H1 (cell line): ENCODE measurements around the gene SLC25A11. TPM values are rescaled to one million over a fixed set of nuclear protein-coding genes. Genes with fewer than 3 reads are reported as not detected.

Experiments
- CTCF ChIA-PET: fragments of 300-600 bp; sonication (Branson Sonifier 250); formaldehyde crosslinking; loops from one replicate; lab custom pipeline; 2021; ENCODE audit not compliant: partially characterized antibody; lab: Charles Lee
- POLR2A ChIA-PET: fragments of 300-600 bp; sonication (Branson Sonifier 250); formaldehyde crosslinking; loops from one replicate; lab custom pipeline; 2021; ENCODE audit warnings: inconsistent platforms; ENCODE audit not compliant: partially characterized antibody; lab: Charles Lee
- DNase-seq, 2 experiments: peaks; one replicate each; pipeline versions ENCODE4 v3.0.0 to v3.0.0-alpha.2; 2010 to 2022; ENCODE audit warnings: low spot score in 2 of 2, low read depth in 1 of 2, mixed read lengths in 1 of 2
- FAIRE-seq: peaks from 2 replicates; lab custom pipeline; 2011; peaks lifted over from hg19 to GRCh38; lab: Jason Lieb, UNC
- H2AFZ ChIP-seq: 2 replicates; pipeline ENCODE4 v1.8.1; 2012; ENCODE audit warnings: low read length, inconsistent platforms
- H2AK5ac ChIP-seq: 2 replicates; pipeline ENCODE4 v1.6.1; 2013; ENCODE audit warnings: low read depth, low read length
- H2BK120ac ChIP-seq: replicated peaks from 2 replicates; pipeline ENCODE3; 2013; ENCODE audit warnings: low read depth, low read length, inconsistent platforms
- H2BK12ac ChIP-seq: 2 replicates; pipeline ENCODE4 v1.6.1; 2013; ENCODE audit warnings: low read depth, low read length
- H2BK15ac ChIP-seq: 2 replicates; pipeline ENCODE4 v1.6.1; 2013; ENCODE audit warnings: low read length
- H2BK20ac ChIP-seq: 2 replicates; pipeline ENCODE4 v1.6.1; 2013; ENCODE audit warnings: low read length
- H2BK5ac ChIP-seq: 2 replicates; pipeline ENCODE4 v1.6.1; 2013; ENCODE audit warnings: low read depth, low read length
- H3K14ac ChIP-seq: 2 replicates; pipeline ENCODE4 v1.6.1; 2013; ENCODE audit warnings: inconsistent platforms; ENCODE audit not compliant: insufficient read length
- H3K18ac ChIP-seq: 2 replicates; pipeline ENCODE4 v1.6.1; 2013; ENCODE audit warnings: low read length; ENCODE audit errors: extremely low read depth
- H3K23ac ChIP-seq: 2 replicates; pipeline ENCODE4 v1.6.1; 2013; ENCODE audit warnings: inconsistent platforms; ENCODE audit not compliant: insufficient read length
- H3K23me2 ChIP-seq: 2 replicates; pipeline ENCODE4 v1.6.1; 2013; ENCODE audit warnings: low read depth, low read length
- H3K27ac ChIP-seq: 2 replicates; pipeline ENCODE4 v1.6.1; 2011; ENCODE audit warnings: low read depth, low read length, inconsistent platforms
- H3K27me3 ChIP-seq, 4 experiments: replicated peaks in 1 of 4; 1 replicate in 1 of 4; 2 replicates in 3 of 4; pipeline versions ENCODE4 v1.6.1 to v1.8.1; 2011 to 2013; ENCODE audit warnings: low read length in 3 of 4, mild to moderate bottlenecking in 3 of 4, inconsistent platforms in 2 of 4, mixed read lengths in 2 of 4, moderate library complexity in 1 of 4; ENCODE audit not compliant: control insufficient read depth in 3 of 4, insufficient read depth in 3 of 4; ENCODE audit errors: extremely low read depth in 1 of 4
- H3K36me3 ChIP-seq, 4 experiments: 2 replicates each; pipeline versions ENCODE4 v1.6.1 to v1.8.1; 2011 to 2013; ENCODE audit warnings: mild to moderate bottlenecking in 4 of 4, low read length in 3 of 4, moderate library complexity in 2 of 4, control low read depth in 1 of 4, inconsistent platforms in 1 of 4; ENCODE audit not compliant: insufficient read depth in 4 of 4, control insufficient read depth in 2 of 4
- H3K4ac ChIP-seq: replicated peaks from 2 replicates; pipeline ENCODE3; 2013; ENCODE audit warnings: low read length, low read depth, mixed read lengths, inconsistent platforms; ENCODE audit not compliant: insufficient read length
- H3K4me1 ChIP-seq, 4 experiments: replicated peaks in 1 of 4; 1 replicate in 1 of 4; 2 replicates in 3 of 4; pipeline versions ENCODE4 v1.6.1 to v1.8.1; 2011 to 2013; ENCODE audit warnings: low read length in 3 of 4, inconsistent platforms in 2 of 4, mixed read lengths in 1 of 4; ENCODE audit not compliant: insufficient read depth in 4 of 4, control insufficient read depth in 3 of 4
- H3K4me2 ChIP-seq, 2 experiments: 2 replicates each; pipeline versions ENCODE4 v1.6.1 to v1.8.1; 2011 to 2013; ENCODE audit warnings: low read depth in 2 of 2, low read length in 2 of 2, control low read depth in 1 of 2, inconsistent platforms in 1 of 2, mild to moderate bottlenecking in 1 of 2; ENCODE audit not compliant: insufficient read depth in 1 of 2
- H3K4me3 ChIP-seq, 4 experiments: fragments of 200-600, 300-600 bp in 1 of 4; sonication (generic), shearing (Covaris generic), sonication (Bioruptor Twin) in 1 of 4; 2 replicates each; pipeline versions ENCODE4 v1.5.1 to v1.8.1; 2011 to 2016; ENCODE audit warnings: low read length in 4 of 4, low read depth in 3 of 4, control low read depth in 2 of 4, inconsistent platforms in 2 of 4, mild to moderate bottlenecking in 2 of 4, mixed read lengths in 1 of 4, moderate library complexity in 1 of 4; ENCODE audit not compliant: insufficient read depth in 2 of 4; ENCODE audit errors: extremely low read depth in 1 of 4
- H3K56ac ChIP-seq: replicated peaks from 2 replicates; pipeline ENCODE3; 2013; ENCODE audit warnings: low read depth, mild to moderate bottlenecking, mixed read lengths, low read length, inconsistent platforms; ENCODE audit not compliant: insufficient read length
- H3K79me1 ChIP-seq: 2 replicates; pipeline ENCODE4 v1.6.1; 2013; ENCODE audit warnings: low read depth, low read length, control low read depth
- H3K79me2 ChIP-seq, 2 experiments: 2 replicates each; pipeline versions ENCODE4 v1.6.1 to v1.8.1; 2012 to 2013; ENCODE audit warnings: low read length in 2 of 2, mild to moderate bottlenecking in 2 of 2, inconsistent platforms in 1 of 2; ENCODE audit not compliant: insufficient read depth in 2 of 2, control insufficient read depth in 1 of 2
- H3K9ac ChIP-seq, 4 experiments: replicated peaks in 1 of 4; 1 replicate in 1 of 4; 2 replicates in 3 of 4; pipeline versions ENCODE4 v1.6.1 to v1.8.1; 2011 to 2013; ENCODE audit warnings: low read depth in 3 of 4, low read length in 3 of 4, control low read depth in 2 of 4, mild to moderate bottlenecking in 2 of 4, moderate library complexity in 2 of 4, inconsistent platforms in 1 of 4; ENCODE audit errors: extremely low read depth in 1 of 4
- H3K9me3 ChIP-seq, 2 experiments: 2 replicates each; pipeline versions ENCODE4 v1.6.1 to v1.8.1; 2012 to 2013; ENCODE audit warnings: mild to moderate bottlenecking in 2 of 2, moderate library complexity in 2 of 2, control low read depth in 1 of 2, inconsistent platforms in 1 of 2, low read depth in 1 of 2, low read length in 1 of 2, mixed read lengths in 1 of 2; ENCODE audit not compliant: insufficient read depth in 2 of 2
- H4K20me1 ChIP-seq, 2 experiments: replicated peaks in 1 of 2; 2 replicates each; pipeline versions ENCODE3 to v1.8.1; 2011 to 2013; ENCODE audit warnings: inconsistent platforms in 2 of 2, low read length in 2 of 2, mild to moderate bottlenecking in 1 of 2; ENCODE audit not compliant: insufficient read depth in 2 of 2, control insufficient read depth in 1 of 2
- H4K5ac ChIP-seq: 2 replicates; pipeline ENCODE4 v1.6.1; 2013; ENCODE audit warnings: low read length, low read depth, mixed read lengths, inconsistent platforms; ENCODE audit not compliant: insufficient read length
- H4K8ac ChIP-seq: 2 replicates; pipeline ENCODE4 v1.8.0; 2013; ENCODE audit warnings: mild to moderate bottlenecking, moderate library complexity, low read length, inconsistent platforms; ENCODE audit not compliant: insufficient read depth; ENCODE audit errors: extremely low read depth
- H4K91ac ChIP-seq: replicated peaks from 2 replicates; pipeline ENCODE3; 2013; ENCODE audit warnings: low read length, mixed read lengths, inconsistent platforms; ENCODE audit not compliant: insufficient read length
- CHD1 ChIP-seq: IDR thresholded peaks from 2 replicates; pipeline ENCODE4 v1.6.1; 2012; ENCODE audit warnings: low read depth, low read length, improper control_type of control experiment
- SRF ChIP-seq: IDR thresholded peaks from 2 replicates; pipeline ENCODE4 v1.6.1; 2011; ENCODE audit warnings: mild to moderate bottlenecking, low read depth, low read length, moderate library complexity
- whole genome bisulfite sequencing, 2 experiments: shearing (Covaris generic) in 1 of 2; methylation state at CpG; one replicate each; pipeline versions ENCODE4 v1.1.6 to v1.1.7; 2013 to 2015; ENCODE audit warnings: low lambda C conversion rate in 2 of 2, mixed read lengths in 2 of 2, inconsistent platforms in 1 of 2, low coverage in 1 of 2, missing lambda C conversion rate in 1 of 2; ENCODE audit not compliant: insufficient replicate concordance in 2 of 2, insufficient coverage in 1 of 2, insufficient read length in 1 of 2; ENCODE audit errors: extremely low coverage in 1 of 2, missing lambda C conversion rate in 1 of 2; 5-methylcytosine and 5-hydroxymethylcytosine counted together
- polyA plus RNA-seq, 7 experiments: library from polyadenylated mRNA; depleted of rRNA in 3 of 7; stranded (reverse) in 5 of 7; unstranded in 2 of 7; fragments of >200 nt in 5 of 7; fragments of 200-250 nt in 2 of 7; gene quantifications; 1 replicate in 5 of 7; 2 replicates in 1 of 7; 4 replicates in 1 of 7; pipeline versions ENCODE4 v1.2.1 to v1.2.3, GENCODE V29; 2011 to 2013; ENCODE audit warnings: missing spikeins in 2 of 7, mixed read lengths in 2 of 7
- total RNA-seq: library from RNA; stranded (reverse); fragmentation: NEBNext Ultra II Directional; extraction: Animal tissue kit (Norgen Biotek cat#: 25700); gene quantifications from 2 replicates; pipeline ENCODE4 v1.2.1, GENCODE V29; 2021

Gene SLC25A11
- total and polyA plus RNA-seq, 2 of the 8 experiments (the other 6 are each of a cell fraction or from before 2014, with no cell fraction given) = 55.9 to 97.0 TPM

GRCh38 chr17:4901648-4902344 lies 38.0 kb downstream of the SLC25A11 start:
- no peak overlapping the region for H3K56ac ChIP-seq
- no peak overlapping the region for H2AK5ac ChIP-seq
- H2AFZ ChIP-seq = no peak overlapping the region
- H3K18ac ChIP-seq = no peak overlapping the region
- H3K79me1 ChIP-seq = no peaks in the 10 kb centered on the region
- no peak overlapping the region; a peak in 1 of 8 replicates for H3K4me3 ChIP-seq
- CTCF ChIA-PET = interaction anchor here (0.6 to 4.4 kb wide), 11 partner anchors 9 to 335 kb away, joined by 3 to 23 read pairs (median 3); partner anchors contain the start of gene CAMTA2
- H3K9ac ChIP-seq = no peak overlapping the region; a peak in 1 of 7 replicates
- peaks cover 3% of the 10 kb centered on the region; the same call in 1 of the 2 replicates for H3K23me2 ChIP-seq
- H4K8ac ChIP-seq = no peak overlapping the region; the same call in 1 of the 2 replicates
- H4K91ac ChIP-seq = no peak overlapping the region
- no peak overlapping the region for H2BK15ac ChIP-seq
- TF ChIP-seq CHD1 (no peak), SRF (no peak)
- TF ChIP-seq, all 59 proteins: peak for 0
- Histone ChIP-seq H3K36me3 (peaks cover 0 to 1% (median 0%) of the 10 kb centered on the region in 4 experiments; a peak in 2 of 8 replicates), H2BK120ac (no peak overlapping the region), H3K27ac (no peak overlapping the region), H2BK20ac (no peak overlapping the region), H4K20me1 (no peaks in the 10 kb centered on the region), H3K4me2 (peak overlapping the region in 1 of 2 experiments; percentile 51; a peak in 1 of 4 replicates), H4K5ac (no peak overlapping the region), H3K27me3 (0 out of 7 replicates have a peak, but pooled peaks cover 0 to 2% (median 0%) of the 10 kb centered on the region in 4 experiments), H3K79me2 (no peaks in the 10 kb centered on the region), H3K9me3 (no peaks in the 10 kb centered on the region), H3K4ac (no peak overlapping the region), H3K14ac (no peak overlapping the region), H2BK5ac (no peak overlapping the region; the same call in 1 of the 2 replicates), H3K4me1 (peaks cover 0 to 13% (median 4%) of the 10 kb centered on the region in 4 experiments; a peak in 6 of 7 replicates), H2BK12ac (no peak overlapping the region), H3K23ac (no peak overlapping the region)
- POLR2A ChIA-PET = interaction anchor here (1.6 to 6.4 kb wide), 5 partner anchors 36 to 192 kb away, joined by 3 to 49 read pairs (median 6); partner anchors contain the start of genes ARRB2, PFN1, RNF167 and SLC25A11
- no peak for FAIRE-seq
- no peak for DNase-seq
- 80% methylated on average over 48 of the region's 48 CpGs; no CpG with 5 or more reads in 1 of the 2 experiments for WGBS, 2 experiments
